ENCODE results near the gene SLC25A11.

Gene SLC25A11

DNA sequence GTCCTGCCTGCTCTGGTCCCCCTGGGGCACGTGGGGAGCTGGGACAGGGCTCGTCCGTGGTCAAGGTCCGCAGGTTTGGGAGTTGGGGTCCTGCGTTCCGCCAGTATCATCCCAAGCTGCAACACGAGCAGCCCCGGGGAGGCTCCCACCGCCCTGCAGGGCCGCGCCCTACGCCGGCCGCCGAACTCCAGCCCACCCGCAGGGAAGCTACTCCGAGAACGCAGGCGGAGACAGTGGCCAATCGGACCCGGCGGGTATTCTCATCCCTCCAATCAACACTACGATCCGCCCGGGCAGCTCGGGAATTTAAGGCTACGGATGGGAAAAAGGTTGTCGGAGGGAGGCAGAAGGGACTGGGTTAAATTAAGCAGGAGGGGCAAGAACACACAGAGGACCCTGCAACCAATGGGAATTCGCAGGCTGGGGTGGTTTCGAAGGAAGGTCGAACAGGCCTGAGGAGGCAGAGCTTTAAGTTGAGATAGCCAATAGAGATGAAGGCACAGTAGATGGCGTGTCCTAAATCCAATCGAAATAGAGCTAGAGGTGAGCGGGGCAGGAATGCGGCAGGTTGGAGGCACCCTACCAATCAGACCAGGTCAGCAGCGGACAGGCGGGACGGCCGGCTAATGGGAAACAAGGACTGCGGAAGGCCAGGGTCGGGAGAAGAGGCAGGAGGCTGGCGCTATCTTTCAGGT, 27.1 kb upstream of the SLC25A11 start:
- peak; percentile 81 to 92 for DNase-seq (ENCODE audit: low read depth in 2 of 2)

DNA sequence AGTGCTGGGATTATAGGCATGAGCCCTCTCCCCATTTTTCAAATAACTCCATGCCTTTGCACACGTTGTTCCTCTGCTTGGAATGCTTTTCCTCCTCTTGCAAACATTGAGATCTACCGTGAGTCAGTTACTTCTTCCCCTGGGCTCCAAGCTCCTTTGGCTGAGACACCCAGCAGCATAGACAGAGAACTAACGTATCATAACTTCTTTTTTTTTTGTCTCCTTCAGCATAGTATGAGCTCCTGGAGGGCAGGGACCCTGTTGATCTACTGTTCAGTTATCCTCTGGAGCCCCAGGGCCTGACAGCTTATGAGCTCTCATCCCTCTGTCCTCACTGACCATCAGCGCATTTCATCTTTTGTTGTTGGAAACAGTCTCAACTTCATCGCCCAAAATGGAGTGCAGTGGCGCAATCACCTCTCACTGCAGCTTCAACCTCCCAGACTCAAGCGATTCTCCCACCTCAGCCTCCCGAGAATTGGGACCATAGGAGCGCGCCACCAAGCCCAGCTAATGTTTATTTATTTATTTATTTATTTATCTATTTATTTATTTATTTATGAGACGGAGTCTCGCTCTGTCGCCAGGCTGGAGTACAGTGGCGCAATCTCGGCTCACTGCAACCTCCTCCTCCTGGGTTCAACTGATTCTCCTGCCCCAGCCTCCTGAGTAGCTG, 25.6 kb upstream of the SLC25A11 start:
- no peak for DNase-seq (ENCODE audit: low read depth in 2 of 2)

DNA sequence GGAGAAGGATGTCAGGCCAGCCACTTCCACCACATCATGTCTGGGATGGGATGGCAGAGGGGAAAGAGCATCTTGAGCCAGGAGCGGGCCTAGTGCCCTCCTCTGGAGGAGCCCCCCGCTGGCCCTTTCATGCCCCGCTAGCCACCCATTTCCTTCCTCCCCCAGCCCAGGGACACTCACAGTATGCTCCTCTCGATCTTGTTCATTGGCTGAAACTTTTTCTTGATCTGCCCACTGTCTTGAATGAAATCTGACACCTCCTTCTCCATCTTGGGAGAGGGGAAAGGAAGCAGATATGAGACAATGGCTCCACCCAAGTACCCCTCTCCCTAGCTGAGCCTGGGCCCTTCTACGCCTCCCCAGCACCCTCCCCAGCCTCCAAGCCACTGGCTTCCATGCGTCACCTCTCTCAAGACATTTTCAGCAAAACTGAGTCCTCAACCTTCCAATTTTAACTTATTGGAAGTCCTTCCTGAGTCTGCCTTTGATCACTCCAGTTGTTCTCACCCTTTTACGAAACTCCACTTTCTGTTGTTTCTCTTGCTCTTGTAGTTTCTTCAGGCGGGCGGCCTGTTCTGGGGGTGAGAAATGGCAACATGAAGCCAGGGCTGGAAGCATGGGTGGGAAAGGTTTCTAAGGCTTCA, 20.6 kb upstream of the SLC25A11 start:
- no peak for DNase-seq (ENCODE audit: low read depth in 2 of 2)

DNA sequence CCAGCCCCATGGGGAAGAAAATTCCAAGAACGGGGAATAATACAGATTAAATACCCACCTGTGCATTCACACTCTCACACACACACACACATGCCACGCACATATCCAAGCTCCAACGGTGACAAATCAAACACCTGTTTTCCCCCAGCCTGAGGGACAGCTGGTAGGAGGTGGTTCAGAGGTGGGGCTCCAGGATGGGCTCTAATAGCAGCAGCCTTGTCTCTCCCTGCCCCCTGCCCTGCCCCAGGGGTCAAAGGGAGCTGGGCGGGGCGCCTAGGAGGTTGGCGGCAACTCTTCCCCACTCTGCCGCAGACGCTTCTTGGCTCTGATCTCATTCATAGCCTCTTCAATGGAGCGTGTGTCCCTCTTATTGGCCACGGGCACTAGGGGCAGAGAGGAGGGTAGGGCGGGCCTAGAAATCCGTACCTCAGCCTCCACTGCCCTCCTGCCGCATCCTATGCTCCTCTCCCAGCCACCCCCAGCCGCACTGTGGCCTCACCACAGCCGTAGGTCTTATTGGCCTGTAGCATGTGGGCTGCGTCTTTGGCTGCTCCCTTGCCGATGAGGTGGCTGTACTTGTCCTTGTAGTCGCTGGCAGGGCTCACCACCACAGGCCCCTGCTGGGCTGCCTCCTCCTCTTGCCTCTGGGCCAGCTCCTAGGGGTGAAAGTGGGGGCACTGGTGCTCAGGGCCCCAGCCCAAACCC, 19.6 kb upstream of the SLC25A11 start:
- no peak for DNase-seq (ENCODE audit: low read depth in 2 of 2)

DNA sequence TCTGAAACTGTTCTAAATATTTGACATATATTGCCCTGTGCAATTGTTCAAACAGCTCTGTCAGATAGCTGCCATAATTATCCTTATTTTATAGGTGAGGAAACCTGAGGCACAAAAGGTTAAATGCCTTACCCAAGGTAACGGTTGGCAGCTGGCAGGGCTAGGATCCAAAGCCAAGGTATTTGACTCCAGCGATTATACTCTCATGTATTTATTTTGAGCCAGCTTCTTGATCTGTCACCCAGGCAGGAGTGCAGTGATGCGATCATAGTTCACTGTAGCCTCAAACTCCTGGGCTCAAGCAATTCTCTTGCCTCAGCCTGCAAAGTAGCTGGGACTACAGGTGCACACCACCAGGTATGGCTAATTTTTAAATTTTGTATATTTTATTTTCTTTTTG, 18.3 kb upstream of the SLC25A11 start:
- DNase-seq (ENCODE audit: low read depth in 2 of 2): no peak

DNA sequence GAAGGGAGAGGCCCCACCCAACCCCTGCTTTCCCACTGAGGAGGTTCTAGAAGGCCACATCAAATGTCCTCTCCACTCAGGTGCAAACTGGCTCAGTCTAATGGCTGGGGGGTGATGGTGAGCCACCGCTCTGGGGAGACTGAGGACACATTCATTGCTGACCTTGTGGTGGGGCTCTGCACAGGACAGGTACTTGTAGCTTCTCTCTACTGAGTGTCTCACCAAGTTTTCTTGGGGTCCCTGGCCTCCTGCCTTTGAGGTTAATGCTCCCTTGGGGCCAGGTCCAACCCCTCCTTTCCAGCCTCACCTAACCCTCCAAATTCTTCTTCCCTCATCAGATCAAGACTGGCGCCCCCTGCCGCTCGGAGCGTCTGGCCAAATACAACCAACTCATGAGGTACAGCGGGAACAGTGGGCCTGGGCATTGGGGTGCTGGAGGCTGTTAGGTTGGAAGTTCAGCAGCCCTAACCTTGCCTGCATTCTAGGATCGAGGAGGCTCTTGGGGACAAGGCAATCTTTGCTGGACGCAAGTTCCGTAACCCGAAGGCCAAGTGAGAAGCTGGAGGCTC, 16.7 kb upstream of the SLC25A11 start:
- no peak for DNase-seq (ENCODE audit: low read depth in 2 of 2)

DNA sequence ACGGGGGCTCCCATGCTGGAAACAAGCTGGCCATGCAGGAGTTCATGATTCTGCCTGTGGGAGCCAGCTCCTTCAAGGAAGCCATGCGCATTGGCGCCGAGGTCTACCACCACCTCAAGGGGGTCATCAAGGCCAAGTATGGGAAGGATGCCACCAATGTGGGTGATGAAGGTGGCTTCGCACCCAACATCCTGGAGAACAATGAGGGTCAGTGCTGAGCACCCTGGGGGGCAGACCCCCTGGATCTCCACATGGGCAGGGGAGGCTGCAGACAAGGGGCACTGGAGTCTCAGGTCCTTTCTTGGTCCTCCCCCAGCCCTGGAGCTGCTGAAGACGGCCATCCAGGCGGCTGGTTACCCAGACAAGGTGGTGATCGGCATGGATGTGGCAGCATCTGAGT, 15.2 kb upstream of the SLC25A11 start:
- DNase-seq (ENCODE audit: low read depth in 2 of 2): no peak

DNA sequence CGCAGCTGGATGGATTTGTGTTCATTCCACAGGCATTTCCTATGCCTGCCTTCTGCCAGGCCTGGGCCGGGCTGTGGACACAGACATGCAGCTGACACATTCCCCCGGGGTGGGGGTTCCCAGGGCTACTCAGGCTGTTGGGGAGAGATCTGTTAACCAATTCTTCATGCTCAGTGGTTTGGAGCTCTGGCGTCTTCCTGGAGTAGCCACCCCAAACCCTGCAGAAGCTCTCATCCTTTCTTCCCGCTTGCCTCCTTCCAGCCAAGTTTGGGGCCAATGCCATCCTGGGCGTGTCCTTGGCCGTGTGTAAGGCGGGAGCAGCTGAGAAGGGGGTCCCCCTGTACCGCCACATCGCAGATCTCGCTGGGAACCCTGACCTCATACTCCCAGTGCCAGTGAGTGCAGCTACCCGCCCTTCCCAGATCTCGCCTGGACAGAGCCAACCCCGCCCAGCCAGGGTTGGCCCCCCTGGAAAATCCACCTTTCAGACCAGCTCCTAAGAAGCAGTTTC, 13.7 kb upstream of the SLC25A11 start:
- DNase-seq (ENCODE audit: low read depth in 2 of 2): no peak

DNA sequence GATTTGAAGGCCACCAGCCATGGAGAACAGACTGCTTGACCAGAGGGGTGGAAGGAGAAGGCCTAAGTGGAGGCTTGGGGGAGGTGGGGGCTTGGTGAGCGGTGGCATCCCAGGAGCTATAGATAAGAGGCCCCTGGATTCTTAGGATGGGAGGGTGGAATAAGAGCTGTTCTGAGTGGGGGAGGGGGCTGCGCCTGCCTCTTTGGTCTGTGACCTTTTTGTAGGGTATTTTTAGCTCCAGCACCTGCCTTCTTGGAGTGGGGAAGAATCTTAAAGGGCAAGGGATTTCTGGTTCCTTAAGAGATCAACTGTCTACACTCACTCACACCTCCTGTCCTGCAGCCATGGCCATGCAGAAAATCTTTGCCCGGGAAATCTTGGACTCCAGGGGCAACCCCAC, 11.6 kb upstream of the SLC25A11 start:
- DNase-seq (ENCODE audit: low read depth in 2 of 2): no peak

DNA sequence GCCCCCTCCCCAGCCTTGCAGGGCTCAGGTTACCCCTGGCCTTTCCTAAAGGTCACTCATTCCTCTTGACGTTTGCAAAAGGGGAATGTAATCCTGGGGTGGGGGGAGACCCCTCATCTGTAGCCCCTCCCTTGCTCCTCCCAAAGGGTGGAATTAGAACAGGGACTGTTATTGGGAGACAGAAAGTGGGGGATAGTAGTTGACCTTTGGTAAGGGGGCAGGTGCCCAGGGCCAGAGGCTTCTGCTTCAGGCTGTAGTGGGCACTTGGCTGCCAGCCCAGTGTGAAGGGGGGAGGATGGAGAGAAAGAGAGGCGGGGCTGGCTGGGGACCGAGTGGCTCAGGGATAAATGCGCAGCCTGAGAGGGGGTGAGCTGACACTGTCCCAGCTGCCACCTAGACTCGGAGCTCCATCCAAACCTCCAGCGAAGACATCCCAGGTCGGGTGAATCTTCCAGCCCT, 10.9 kb upstream of the SLC25A11 start, which contains the start of gene ENO3:
TSS of gene ENO3 (plus strand) at position 374 of the 459 bp plus-strand sequence. CDS start 711 bp downstream, outside the sequence.
- no peak for DNase-seq (ENCODE audit: low read depth in 2 of 2)

DNA sequence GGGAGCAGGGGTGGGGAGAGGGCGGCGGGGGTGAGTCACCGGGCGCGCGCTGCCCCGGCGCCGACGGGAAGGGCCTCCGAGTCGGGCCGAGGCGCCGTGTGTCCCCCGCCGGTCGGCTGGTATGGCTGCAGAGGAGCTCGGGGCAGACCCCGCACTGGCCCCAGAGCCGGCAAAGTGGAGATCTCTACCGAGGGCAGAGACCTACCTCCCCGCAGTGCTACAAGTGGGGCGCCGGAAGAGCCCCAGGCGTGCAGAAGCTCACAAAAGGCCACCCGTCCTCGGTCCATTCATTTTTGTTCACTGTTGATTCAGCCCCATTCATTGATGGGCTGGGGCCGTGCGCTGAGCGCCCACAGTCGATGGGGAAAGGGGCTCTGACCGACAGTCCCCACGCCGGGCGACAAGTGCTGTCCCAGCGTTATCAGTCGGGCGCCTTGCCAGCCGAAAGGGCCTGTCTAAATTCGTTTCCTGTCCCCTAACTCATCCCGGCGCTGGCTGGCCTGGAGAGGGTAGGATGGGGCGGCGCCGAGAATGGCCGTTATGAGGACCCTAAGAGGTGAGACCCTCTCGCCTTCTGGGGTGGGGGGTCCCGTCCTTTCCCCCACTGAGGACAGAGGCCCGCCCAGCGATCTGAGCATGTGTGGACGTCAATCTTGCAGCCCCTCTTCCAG, 10.4 kb upstream of the SLC25A11 start:
- DNase-seq (ENCODE audit: low read depth in 2 of 2): no peak

DNA sequence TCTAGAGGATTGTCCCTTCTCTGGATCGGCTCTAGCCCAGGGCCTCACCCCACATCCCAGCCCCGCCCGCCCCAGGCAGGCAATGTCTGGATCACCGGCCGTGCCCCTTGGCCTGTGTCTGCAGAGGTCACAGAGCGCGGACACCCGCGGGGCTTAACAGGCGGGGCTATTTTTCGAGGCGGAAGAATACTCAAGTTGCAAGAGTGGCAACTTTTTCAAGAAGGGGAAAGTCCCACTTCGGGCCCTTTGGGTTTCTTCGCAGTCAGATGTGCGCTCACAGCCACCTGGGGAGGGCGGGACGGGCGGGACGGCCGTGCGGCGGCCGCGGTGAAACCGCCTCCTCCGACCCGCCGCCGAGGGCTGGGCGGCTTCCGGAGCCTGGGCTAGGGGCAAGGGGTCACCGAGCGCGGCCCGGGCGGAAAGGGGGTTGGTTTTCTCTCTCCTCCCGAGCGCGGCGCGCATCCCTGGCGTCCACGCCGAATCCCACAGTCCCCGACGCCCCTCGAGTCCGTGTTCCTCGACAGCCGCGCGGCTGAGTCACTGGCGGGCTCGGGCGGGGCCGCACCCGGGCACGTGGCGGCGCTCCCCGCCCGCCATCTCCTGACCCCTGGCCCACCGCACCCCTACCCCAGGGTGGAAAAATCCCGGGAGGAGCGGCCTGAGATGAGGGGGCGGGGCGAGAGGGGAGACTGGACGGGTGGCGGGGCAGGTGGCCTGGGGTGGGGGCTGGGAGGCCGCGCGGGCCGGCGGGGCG, 9.7 kb upstream of the SLC25A11 start:
- peak in 1 of 2 donors; percentile 58 for DNase-seq (ENCODE audit: low read depth in 2 of 2)

DNA sequence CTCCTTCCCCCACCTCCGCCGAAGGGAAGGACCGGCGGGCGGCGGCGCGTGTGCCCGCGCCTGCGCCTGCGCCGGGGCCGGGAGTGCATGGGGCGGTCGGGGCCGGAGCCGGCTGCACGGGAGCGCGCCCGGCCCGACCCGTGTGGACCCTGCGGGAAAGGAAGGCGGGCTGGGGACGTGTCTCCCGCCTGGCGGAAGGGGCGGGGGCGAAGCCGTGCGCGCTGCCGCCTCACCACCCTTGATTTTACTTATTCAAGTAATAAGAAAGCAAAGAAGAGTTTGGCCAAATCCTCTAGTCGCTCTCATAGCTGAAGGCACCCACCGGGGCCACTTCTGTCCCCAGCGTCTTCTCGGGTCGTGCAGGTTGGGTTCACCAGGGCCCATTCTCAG, 9.1 kb upstream of the SLC25A11 start:
- no peak for DNase-seq (ENCODE audit: low read depth in 2 of 2)

DNA sequence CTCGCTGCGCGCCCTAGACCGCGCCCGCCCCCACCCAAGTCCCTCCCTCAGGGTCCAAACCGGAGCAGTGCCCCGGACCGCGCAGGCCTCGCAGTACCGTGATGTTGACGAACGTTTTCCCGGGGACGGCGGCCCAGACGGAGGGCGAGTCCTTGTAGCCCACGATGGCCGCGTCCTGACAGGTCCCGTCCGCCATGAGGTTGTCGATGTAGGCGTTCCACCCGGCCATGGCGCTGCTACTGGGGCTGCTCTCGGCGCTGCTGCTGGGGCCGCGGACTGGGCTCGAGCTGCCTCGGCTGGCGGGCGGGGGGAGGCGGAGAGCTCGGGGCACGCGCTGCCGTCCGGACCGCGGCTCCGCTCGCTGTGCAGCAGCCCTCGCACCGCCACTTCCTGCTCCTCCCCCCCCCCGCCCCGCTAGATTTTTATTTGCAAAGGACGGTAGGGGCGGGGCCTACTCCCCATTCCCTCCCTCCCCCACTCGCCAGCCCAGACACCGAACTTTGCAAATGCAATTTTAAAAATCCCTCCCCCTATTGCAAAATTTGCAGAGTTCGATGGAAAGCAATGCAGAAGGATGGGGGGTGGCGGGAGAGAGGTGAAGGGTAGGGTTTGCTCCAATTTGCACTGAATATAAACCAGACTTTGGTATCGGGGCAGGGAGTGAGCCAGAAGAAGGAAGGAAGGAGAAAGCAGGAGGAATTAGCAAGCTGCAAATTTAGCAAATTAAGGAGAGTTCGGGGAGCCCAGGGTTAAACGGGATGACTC, 8.5 kb upstream of the SLC25A11 start, which contains the start of gene PFN1:
TSS of gene PFN1 (minus strand) at position 365 of the 765 bp plus-strand sequence. CDS start at position 229, 136 bp downstream.
- peak; percentile 79 to 85 for DNase-seq (ENCODE audit: low read depth in 2 of 2)

DNA sequence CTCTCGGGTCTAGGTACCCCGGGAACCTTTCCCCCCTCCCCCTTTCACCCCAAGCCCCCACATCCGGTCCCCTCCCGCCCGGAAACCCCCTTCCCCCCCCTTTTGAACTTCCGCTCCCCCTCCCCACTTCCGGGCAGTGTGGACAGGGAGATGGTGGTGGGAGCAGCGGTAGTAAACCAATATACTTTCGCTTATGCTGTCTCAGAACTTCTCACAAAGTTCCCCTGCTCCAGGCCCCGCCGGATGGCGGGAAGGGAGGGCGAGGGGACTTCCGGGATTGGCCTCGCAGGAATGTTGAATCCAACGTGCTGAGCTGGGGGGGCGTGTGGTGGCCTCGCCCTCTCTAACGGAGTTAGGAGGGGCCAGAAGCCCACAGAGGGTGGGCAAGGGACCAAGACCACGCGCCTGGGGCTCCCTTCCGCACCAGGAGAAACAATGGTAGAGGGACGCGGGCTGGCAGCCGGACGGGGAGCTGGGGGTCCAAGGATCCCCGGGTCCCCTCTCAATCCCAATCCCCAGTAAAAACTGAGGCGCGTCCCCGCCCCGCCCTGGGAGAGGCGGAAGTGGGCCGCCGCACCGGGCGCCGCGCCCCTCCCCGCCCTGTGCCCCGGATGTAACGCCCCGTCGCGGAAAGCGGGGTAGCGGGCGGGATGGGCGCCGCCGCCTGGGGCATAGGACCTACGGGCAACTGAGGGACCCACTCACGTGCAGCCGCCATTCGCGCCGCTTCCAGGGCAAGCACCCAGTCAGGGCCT, 7.7 kb upstream of the SLC25A11 start:
- DNase-seq (ENCODE audit: low read depth in 2 of 2): no peak

DNA sequence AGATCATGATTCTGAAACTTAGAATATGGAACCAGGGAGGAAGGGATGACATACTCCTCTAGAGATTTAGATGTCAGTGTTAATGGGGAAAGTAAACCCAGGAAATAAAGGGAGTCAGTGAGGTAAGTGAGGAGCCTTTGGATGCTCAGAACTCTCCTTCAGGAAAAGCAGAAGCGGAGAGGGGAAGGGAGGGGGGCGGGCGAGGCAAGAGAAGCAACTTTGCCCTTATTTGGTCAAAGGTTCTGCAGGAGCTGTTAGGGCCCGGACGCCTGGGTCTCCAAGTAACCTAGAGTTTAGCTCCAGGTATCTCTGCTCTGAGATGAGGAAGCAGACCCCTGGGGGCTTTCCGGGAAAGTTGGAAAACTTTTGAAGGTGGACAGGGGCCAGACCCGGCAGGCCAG, 7.2 kb upstream of the SLC25A11 start:
- no peak for DNase-seq (ENCODE audit: low read depth in 2 of 2)

DNA sequence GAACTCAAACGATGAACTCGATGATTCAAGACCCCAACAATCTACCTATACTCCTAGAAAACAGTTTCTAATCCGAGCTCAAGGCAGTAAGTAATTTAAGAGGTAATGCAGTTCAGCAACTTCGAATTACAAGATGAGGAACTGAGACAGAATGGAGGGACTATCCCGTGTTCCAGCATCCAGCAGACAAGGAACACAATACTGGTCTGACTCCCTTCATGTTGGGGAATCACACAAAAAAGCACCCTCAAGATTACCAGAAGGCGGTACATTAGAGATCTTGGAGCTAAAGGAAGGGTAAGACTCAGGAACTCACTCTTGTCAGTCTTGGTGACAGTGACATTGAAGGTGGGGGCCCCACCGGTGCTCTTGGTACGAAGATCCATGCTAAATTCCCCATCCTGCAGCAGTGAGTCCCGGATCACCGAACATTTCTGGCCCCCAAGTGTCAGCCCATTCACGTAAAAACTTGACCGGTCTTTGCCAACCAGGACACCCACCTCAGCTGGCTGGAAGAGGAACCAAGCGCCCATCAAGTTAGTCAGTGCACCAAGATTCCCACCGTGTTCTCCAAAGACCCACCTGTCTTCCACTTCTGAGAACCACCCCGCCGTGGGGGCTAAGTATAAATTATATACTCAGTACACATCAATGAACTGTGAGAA, 6.6 kb upstream of the SLC25A11 start:
- DNase-seq (ENCODE audit: low read depth in 2 of 2): no peak

DNA sequence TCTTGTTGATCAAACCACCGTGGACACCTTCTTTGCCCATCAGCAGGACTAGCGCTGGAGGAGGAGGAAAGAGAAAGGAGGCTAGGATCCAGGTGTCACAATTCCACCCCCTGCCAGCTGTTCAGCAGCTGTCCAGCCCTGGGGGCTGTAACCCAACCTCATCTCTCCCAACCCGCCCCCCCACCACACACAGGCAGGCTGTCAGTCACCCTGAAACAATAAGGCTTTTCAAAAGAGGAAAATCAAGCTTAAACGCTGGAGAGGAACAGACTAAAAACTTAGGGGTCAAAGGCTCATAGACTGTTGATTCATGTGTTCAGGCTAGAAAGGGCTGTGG, 6.1 kb upstream of the SLC25A11 start:
- no peak for DNase-seq (ENCODE audit: low read depth in 2 of 2)

Measured in activated CD8-positive, alpha-beta memory T cell treated with anti-CD3 and anti-CD28 coated beads for 4 hours (primary cell).